ENCODE measurements around the gene CCNT2. TPM values are rescaled to one million over a fixed set of nuclear protein-coding genes. Genes with fewer than 3 reads are reported as not detected.
A peak's percentile ranks its signal among the peaks of the same experiment; 100 is the strongest.

Gene CCNT2
- 10 to 100 TPM; 35.9 to 49.9 TPM for total RNA-seq
- 10 to 100 TPM in 1 of 2 donors, 1 to 10 TPM in 1; 3.0 to 13.5 TPM for polyA plus RNA-seq
- long read RNA-seq, donor 1, full-length matches to known transcripts: 27 of 41 reads
- long read RNA-seq, donor 1, partial matches to known transcripts: 1 of 41 reads
- long read RNA-seq, donor 1, other reads (novel, unspliced or antisense): 13 of 41 reads
- long read RNA-seq, donor 2, full-length matches to known transcripts: 8 of 16 reads
- long read RNA-seq, donor 2, partial matches to known transcripts: 5 of 16 reads
- long read RNA-seq, donor 2, other reads (novel, unspliced or antisense): 3 of 16 reads

DNA sequence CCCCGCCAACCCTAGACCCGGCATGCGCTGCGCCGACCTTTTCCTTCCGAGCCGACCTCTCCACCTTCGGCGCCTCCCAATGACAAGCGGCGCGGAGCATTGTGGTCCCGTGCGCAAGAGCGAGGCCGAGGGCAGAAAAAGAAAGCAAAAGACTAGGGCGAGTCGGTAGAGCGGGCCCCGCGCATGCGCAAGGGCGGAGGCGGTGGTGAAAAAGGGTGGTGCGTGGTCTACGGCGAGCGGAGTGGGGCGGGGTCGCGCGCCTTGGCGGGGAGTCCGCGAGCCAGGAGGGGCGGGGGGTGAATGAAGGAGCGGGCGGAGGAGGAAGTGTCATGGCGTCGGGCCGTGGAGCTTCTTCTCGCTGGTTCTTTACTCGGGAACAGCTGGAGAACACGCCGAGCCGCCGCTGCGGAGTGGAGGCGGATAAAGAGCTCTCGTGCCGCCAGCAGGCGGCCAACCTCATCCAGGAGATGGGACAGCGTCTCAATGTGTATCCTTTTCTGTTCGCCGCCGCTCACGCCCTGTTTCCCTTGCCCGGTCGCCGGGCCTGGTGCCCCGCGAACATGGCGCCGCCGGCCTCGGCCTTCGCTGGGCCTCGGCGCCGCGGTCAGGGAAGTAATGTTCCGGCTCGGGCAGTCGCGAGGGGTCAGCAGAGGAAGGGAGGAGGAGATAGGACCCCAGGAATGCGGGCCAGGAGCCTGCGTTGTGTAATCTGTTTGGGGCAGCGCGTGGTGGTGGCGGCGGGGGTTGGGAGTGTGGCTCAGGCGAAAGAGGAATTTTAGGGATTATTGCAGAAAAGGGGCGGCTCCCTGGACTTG lies at the start of gene CCNT2:
TSS of gene CCNT2 (plus strand) at position 297 of the 815 bp plus-strand sequence. CDS start at position 330, 33 bp downstream.
- Histone ChIP-seq H3K4me1 (ENCODE audit: control insufficient read depth in 1 of 2, insufficient read depth in 2 of 2, low read length in 2 of 2) (peaks cover 0 to 4% of the 10 kb centered on the region in 2 donors), H3K9me3 (ENCODE audit: control insufficient read depth, low read length) (no peaks in the 10 kb centered on the region), H3K4me3 (ENCODE audit: low read length in 2 of 2) (peak within 1 kb of the TSS; percentile 83 to 86), H3K27ac (ENCODE audit: low read depth in 1 of 2, low read length in 2 of 2) (peak within 1 kb of the TSS; percentile 70 to 74), H3K36me3 (ENCODE audit: control insufficient read depth in 1 of 2, insufficient read depth in 2 of 2, low read length in 1 of 2) (no peaks in the 10 kb centered on the region), H3K27me3 (ENCODE audit: control insufficient read depth in 1 of 2, insufficient read depth in 2 of 2, low read length in 1 of 2) (no peaks in the 10 kb centered on the region)
- ATAC-seq (ENCODE audit: low FRiP score) (peak; percentile 98), DNase-seq (peak; percentile 100)
- intact Hi-C loops (cut with DNase I): loop anchor here (5.0 to 10.0 kb wide), 2 partner anchors 824 to 956 kb away; partner anchors contain the start of genes UBXN4 (in 2 of the 2) and MCM6 (in 1 of the 2)
- WGBS, 2 donors: 0% methylated on average over 76 to 83 of the region's 83 CpGs

DNA sequence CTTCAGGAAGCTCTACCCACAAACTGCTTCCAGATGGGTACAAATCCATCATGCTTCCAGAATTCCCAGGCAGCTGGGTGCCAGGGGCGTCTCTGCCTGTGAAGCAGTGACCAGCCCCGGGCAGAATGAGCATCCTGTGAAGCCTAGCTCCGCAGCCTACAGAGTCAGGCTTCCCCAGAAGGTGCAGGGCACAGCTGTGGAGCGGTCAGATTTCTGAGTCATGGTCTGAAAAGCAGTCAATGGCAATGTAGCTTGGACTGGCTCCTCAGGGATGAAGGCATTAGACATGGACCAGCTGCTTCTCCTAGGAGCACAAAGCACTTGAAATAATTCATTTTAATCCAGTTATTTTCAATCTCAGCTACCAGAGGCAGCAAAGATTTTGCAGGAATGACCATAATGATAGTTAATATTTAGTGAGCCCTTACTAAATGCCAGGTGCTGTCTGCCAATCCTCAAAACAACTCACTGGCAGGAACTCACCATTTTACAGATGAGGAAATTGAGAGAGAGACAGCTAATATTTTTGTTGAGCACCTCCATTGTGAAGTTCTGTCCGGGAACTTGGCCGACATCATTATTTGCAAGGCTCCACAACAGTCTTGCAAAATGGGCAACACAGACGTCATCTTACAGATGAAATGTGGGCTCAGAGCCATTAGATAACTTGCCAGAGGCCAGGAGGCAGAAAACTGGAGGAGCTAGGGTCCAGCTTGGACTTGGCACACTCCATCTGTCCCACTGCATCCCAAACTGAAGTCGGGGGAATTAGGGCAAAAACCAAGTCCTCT lies 48.5 kb upstream of the CCNT2 start:
- H3K36me3 ChIP-seq (ENCODE audit: control insufficient read depth in 1 of 2, insufficient read depth in 2 of 2, low read length in 1 of 2): no peaks in the 10 kb centered on the region
- no peak overlapping the region for H3K4me3 ChIP-seq (ENCODE audit: low read length in 2 of 2)
- 74 to 77% methylated on average over 8 of the region's 8 CpGs for WGBS, 2 donors
- H3K27ac ChIP-seq (ENCODE audit: low read depth in 1 of 2, low read length in 2 of 2): no peak overlapping the region
- intact Hi-C loops (cut with DNase I): no loop called here
- ATAC-seq (ENCODE audit: low FRiP score) (no peak), DNase-seq (no peak)
- H3K4me1 ChIP-seq (ENCODE audit: control insufficient read depth in 1 of 2, insufficient read depth in 2 of 2, low read length in 2 of 2): no peaks in the 10 kb centered on the region
- no peaks in the 10 kb centered on the region for H3K9me3 ChIP-seq (ENCODE audit: control insufficient read depth, low read length)
- no peaks in the 10 kb centered on the region for H3K27me3 ChIP-seq (ENCODE audit: control insufficient read depth in 1 of 2, insufficient read depth in 2 of 2, low read length in 1 of 2)

DNA sequence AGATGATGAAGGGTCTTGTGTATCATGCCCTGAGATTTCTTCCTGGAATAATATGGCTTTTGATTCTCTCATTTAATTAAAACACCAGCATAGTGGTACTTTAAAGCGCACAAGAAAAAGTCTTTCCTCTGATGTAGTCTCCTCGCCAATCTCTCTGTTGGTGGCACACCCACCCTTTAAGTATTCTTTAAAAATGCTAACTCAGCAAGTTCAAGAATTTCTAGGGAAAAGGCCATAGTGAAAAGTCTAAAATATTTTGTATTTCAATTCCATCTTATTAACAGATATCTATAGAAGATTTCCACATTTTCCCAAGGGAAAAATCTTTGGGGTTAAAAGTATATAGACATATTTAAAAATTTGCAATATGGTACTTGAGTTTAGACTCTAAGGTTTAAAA lies 45.5 kb upstream of the CCNT2 start:
- Histone ChIP-seq H3K36me3 (ENCODE audit: control insufficient read depth in 1 of 2, insufficient read depth in 2 of 2, low read length in 1 of 2) (no peaks in the 10 kb centered on the region), H3K4me1 (ENCODE audit: control insufficient read depth in 1 of 2, insufficient read depth in 2 of 2, low read length in 2 of 2) (no peaks in the 10 kb centered on the region), H3K9me3 (ENCODE audit: control insufficient read depth, low read length) (no peaks in the 10 kb centered on the region), H3K27me3 (ENCODE audit: control insufficient read depth in 1 of 2, insufficient read depth in 2 of 2, low read length in 1 of 2) (no peaks in the 10 kb centered on the region), H3K27ac (ENCODE audit: low read depth in 1 of 2, low read length in 2 of 2) (no peak overlapping the region), H3K4me3 (ENCODE audit: low read length in 2 of 2) (no peak overlapping the region)
- 95% methylated on average over 2 of the region's 2 CpGs for WGBS, 2 donors
- DNase-seq (no peak), ATAC-seq (ENCODE audit: low FRiP score) (no peak)
- intact Hi-C loops (cut with DNase I): no loop called here

DNA sequence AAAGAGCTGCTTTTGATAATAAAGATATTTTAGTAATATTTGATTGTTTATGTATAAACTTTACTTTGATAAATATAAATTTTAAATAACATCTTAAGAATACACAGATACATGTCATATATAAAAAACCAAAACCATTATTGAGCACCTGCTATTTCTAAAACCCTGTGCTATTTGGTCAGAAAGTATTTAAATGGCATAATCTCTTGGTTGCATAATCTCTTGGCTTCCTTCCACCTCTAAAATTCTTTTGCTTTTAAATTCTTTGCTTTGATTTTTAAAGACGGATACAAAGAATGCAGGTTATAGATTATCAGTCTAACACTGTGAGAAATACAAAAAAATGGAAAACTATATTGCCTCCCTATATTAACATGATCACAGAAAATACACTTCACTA lies 43.3 kb upstream of the CCNT2 start:
- Histone ChIP-seq H3K4me3 (ENCODE audit: low read length in 2 of 2) (no peak overlapping the region), H3K36me3 (ENCODE audit: control insufficient read depth in 1 of 2, insufficient read depth in 2 of 2, low read length in 1 of 2) (no peaks in the 10 kb centered on the region), H3K27me3 (ENCODE audit: control insufficient read depth in 1 of 2, insufficient read depth in 2 of 2, low read length in 1 of 2) (no peaks in the 10 kb centered on the region), H3K27ac (ENCODE audit: low read depth in 1 of 2, low read length in 2 of 2) (no peak overlapping the region), H3K4me1 (ENCODE audit: control insufficient read depth in 1 of 2, insufficient read depth in 2 of 2, low read length in 2 of 2) (no peaks in the 10 kb centered on the region), H3K9me3 (ENCODE audit: control insufficient read depth, low read length) (no peaks in the 10 kb centered on the region)
- intact Hi-C loops (cut with DNase I): no loop called here
- 6 to 13% methylated on average over 1 of the region's 1 CpG for WGBS, 2 donors
- ATAC-seq (ENCODE audit: low FRiP score) (no peak), DNase-seq (no peak)

DNA sequence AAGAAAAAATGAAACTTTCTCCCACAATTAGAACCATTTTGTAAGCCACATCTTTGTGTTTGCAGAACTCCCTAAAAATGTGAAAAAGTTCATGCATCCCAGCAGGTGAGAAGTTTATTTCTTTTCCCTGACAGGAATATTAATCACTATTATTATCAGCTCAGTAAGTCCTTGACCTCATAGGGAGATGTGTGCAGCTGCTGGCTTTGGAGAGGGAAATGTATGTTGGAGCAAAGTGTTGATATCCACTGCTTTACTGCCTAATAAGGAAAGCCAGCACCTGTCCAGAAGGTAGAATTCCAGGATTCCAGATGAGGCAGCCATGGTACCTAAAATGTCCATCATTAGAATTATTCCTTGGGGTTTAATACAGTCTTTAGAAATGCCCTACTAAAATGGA lies 35.8 kb upstream of the CCNT2 start:
- Histone ChIP-seq H3K4me1 (ENCODE audit: control insufficient read depth in 1 of 2, insufficient read depth in 2 of 2, low read length in 2 of 2) (no peaks in the 10 kb centered on the region), H3K9me3 (ENCODE audit: control insufficient read depth, low read length) (no peaks in the 10 kb centered on the region), H3K4me3 (ENCODE audit: low read length in 2 of 2) (no peak overlapping the region), H3K27me3 (ENCODE audit: control insufficient read depth in 1 of 2, insufficient read depth in 2 of 2, low read length in 1 of 2) (no peaks in the 10 kb centered on the region), H3K36me3 (ENCODE audit: control insufficient read depth in 1 of 2, insufficient read depth in 2 of 2, low read length in 1 of 2) (no peaks in the 10 kb centered on the region), H3K27ac (ENCODE audit: low read depth in 1 of 2, low read length in 2 of 2) (no peak overlapping the region)
- no peak for ATAC-seq (ENCODE audit: low FRiP score)
- DNase-seq: no peak
- intact Hi-C loops (cut with DNase I): no loop called here

DNA sequence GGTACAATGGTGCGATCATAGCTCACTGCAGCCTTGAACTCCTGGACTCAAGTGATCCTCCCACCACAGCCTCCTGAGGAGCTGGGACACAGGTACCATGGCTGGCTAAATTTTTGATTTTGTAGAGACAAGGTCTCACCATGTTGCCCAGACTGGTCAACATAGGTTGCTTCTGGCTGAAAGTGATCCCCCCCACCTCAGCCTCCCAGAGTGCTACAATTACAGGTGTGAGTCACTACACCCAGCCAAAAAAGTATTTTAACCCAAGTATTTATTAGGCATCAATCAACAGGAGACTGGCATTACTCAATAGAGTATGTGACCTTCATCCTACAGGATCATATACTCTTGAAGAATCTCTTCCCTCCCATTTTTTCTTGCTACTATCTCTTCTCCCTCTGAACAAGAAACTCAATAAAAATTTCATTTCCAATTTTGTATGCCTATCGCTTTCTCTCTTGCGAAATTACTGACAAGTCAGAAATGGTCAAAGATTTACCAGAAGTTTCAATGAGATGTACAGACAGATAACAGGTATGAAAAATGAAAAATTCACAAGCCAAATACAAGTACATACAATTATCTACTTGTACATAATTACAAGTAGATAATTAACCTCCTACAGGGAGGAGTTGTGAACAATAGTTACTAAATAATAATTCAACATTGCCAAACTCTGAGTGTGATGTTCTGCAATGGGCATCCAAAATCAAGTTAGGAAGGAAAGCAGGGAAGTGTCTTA lies 34.9 kb upstream of the CCNT2 start:
- H3K4me3 ChIP-seq (ENCODE audit: low read length in 2 of 2): no peak overlapping the region
- H3K27ac ChIP-seq (ENCODE audit: low read depth in 1 of 2, low read length in 2 of 2): no peak overlapping the region
- intact Hi-C loops (cut with DNase I): no loop called here
- H3K27me3 ChIP-seq (ENCODE audit: control insufficient read depth in 1 of 2, insufficient read depth in 2 of 2, low read length in 1 of 2): no peaks in the 10 kb centered on the region
- 97 to 99% methylated on average over 3 of the region's 3 CpGs for WGBS, 2 donors
- no peak for DNase-seq
- H3K9me3 ChIP-seq (ENCODE audit: control insufficient read depth, low read length): no peaks in the 10 kb centered on the region
- no peaks in the 10 kb centered on the region for H3K36me3 ChIP-seq (ENCODE audit: control insufficient read depth in 1 of 2, insufficient read depth in 2 of 2, low read length in 1 of 2)
- H3K4me1 ChIP-seq (ENCODE audit: control insufficient read depth in 1 of 2, insufficient read depth in 2 of 2, low read length in 2 of 2): no peaks in the 10 kb centered on the region
- no peak for ATAC-seq (ENCODE audit: low FRiP score)

DNA sequence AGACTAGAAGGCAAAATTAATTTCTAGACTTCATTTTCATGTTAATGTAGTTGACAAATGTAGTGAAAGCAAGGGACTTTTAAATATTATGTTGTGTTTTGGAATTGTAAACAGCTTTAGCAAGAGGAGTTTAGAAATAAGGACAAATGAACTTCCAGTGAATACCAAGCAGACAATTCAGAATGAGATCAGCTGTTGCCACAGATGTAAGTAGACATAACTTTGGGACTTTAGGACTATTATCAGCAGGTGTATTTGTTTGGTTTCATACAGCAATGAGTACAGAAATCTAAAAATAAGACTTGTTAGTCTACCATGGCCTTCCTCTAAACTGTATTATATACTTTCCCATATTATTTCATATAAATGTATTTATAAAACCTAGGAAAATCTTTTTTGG lies 34.2 kb upstream of the CCNT2 start:
- Histone ChIP-seq H3K4me3 (ENCODE audit: low read length in 2 of 2) (no peak overlapping the region), H3K36me3 (ENCODE audit: control insufficient read depth in 1 of 2, insufficient read depth in 2 of 2, low read length in 1 of 2) (no peaks in the 10 kb centered on the region), H3K27ac (ENCODE audit: low read depth in 1 of 2, low read length in 2 of 2) (no peak overlapping the region), H3K4me1 (ENCODE audit: control insufficient read depth in 1 of 2, insufficient read depth in 2 of 2, low read length in 2 of 2) (no peaks in the 10 kb centered on the region), H3K27me3 (ENCODE audit: control insufficient read depth in 1 of 2, insufficient read depth in 2 of 2, low read length in 1 of 2) (no peaks in the 10 kb centered on the region), H3K9me3 (ENCODE audit: control insufficient read depth, low read length) (no peaks in the 10 kb centered on the region)
- ATAC-seq (ENCODE audit: low FRiP score) (no peak), DNase-seq (no peak)
- intact Hi-C loops (cut with DNase I): no loop called here
